Spleen (tissue), 11 donors: ENCODE data around the gene C2CD4B. TPM values are rescaled to one million over a fixed set of nuclear protein-coding genes. Genes with fewer than 3 reads are reported as not detected.

Experiments used
- DNase-seq: peaks from one replicate; pipeline ENCODE4 v3.0.0-alpha.2; 2020
- H3K27ac ChIP-seq, 8 donors: fragments of 200-600 bp; sonication (generic) in 7 of 8; 1 replicate in 4 of 8; 2 replicates in 4 of 8; pipeline versions ENCODE4 v1.5.0 to v1.8.0; 2016 to 2021; ENCODE audit warnings: inconsistent platforms in 4 of 8, mild to moderate bottlenecking in 4 of 8, moderate library complexity in 1 of 8
- H3K27me3 ChIP-seq, 7 donors: fragments of 200-600 bp; sonication (generic) in 6 of 7; replicated peaks in 1 of 7; 1 replicate in 4 of 7; 2 replicates in 3 of 7; pipeline versions ENCODE4 v1.5.0 to v1.8.0; 2016 to 2021; ENCODE audit warnings: inconsistent platforms in 3 of 7, mild to moderate bottlenecking in 1 of 7
- H3K36me3 ChIP-seq, 6 donors: fragments of 200-600 bp; sonication (generic) in 5 of 6; 1 replicate in 4 of 6; 2 replicates in 2 of 6; pipeline versions ENCODE4 v1.5.0 to v1.8.0; 2016 to 2021; ENCODE audit warnings: inconsistent platforms in 2 of 6
- H3K4me1 ChIP-seq, 6 donors: fragments of 200-600 bp; sonication (generic) in 5 of 6; 1 replicate in 3 of 6; 2 replicates in 3 of 6; pipeline versions ENCODE4 v1.5.0 to v1.8.0; 2016 to 2021; ENCODE audit warnings: inconsistent platforms in 3 of 6
- H3K4me3 ChIP-seq, 8 donors: fragments of 200-600 bp; sonication (generic) in 7 of 8; 1 replicate in 4 of 8; 2 replicates in 4 of 8; pipeline versions ENCODE4 v1.5.0 to v1.8.0; 2016 to 2021; ENCODE audit warnings: inconsistent platforms in 4 of 8, mild to moderate bottlenecking in 4 of 8, moderate library complexity in 2 of 8
- H3K9me3 ChIP-seq, 8 donors: fragments of 200-600 bp; sonication (generic) in 7 of 8; 1 replicate in 4 of 8; 2 replicates in 4 of 8; pipeline versions ENCODE4 v1.5.0 to v1.8.0; 2016 to 2021; ENCODE audit warnings: inconsistent platforms in 4 of 8
- POLR2A ChIP-seq, 3 donors: fragments of 450-650 bp; IDR thresholded peaks; one replicate each; pipeline ENCODE4 v1.5.1; 2017; ENCODE audit warnings: antibody characterized with exemption in 3 of 3, mild to moderate bottlenecking in 1 of 3
- POLR2AphosphoS5 ChIP-seq, 3 donors: sonication (generic); formaldehyde crosslinking; IDR thresholded peaks; one replicate each; pipeline ENCODE4 v1.5.1; 2017; ENCODE audit warnings: antibody characterized with exemption in 3 of 3
- WGBS, 5 donors: extraction: QIAGEN DNeasy Blood & Tissue Kit in 3 of 5; methylation state at CpG; one replicate each; pipeline versions ENCODE4 v1.1.5 to v1.1.7; 2013 to 2018; 5-methylcytosine and 5-hydroxymethylcytosine counted together
- intact Hi-C: fragments of 100-400 bp; cut with DNase I; formaldehyde crosslinking; loops from one replicate; pipeline ENCODE4 v1.15.0; 2023; ENCODE audit warnings: low total_unique reads
- polyA plus RNA-seq, 3 donors: library from polyadenylated mRNA; stranded (reverse); fragments of 200-250 nt; gene quantifications; one replicate each; pipeline ENCODE4 v1.2.1, GENCODE V29; 2013
- total RNA-seq, 7 donors: library from RNA; depleted of rRNA in 3 of 7; stranded (reverse); fragments of >200 nt in 3 of 7; fragmentation: NEBNext Ultra II Directional in 4 of 7; extraction: Animal tissue kit (Norgen Biotek cat#: 25700) in 4 of 7; gene quantifications; one replicate each; pipeline versions ENCODE4 v1.1.0 to v1.2.1, GENCODE V29; 2016 to 2021
- TF ChIP-seq, protein P1 (sequence below), 11 experiments: fragments of 200-600 bp in 7 of 11; fragments of 450-650 bp in 4 of 11; sonication (generic) in 4 of 11; IDR thresholded peaks in 8 of 11; conservative IDR thresholded peaks in 3 of 11; 1 replicate in 7 of 11; 2 replicates in 4 of 11; pipeline versions ENCODE4 v1.4.0 to v1.8.0; 2016 to 2021; ENCODE audit warnings: antibody characterized with exemption in 11 of 11, inconsistent platforms in 4 of 11, mild to moderate bottlenecking in 1 of 11
- donor health status: healthy with polysubstance abuse.
- donor health status: DM: no; HTN: no; CAD: no; lungs with moderate emphysema.
- donor health status: DM: no; HTN: no; CAD: no.
- donor health status: Bipolar disorder and iron deficiency.
- donor health status: healthy.
- donor health status: DM: no; HTN: no; CAD: no.
- donor health status: DM: yes; HTN: yes; CAD: no.

Gene C2CD4B
- total and polyA plus RNA-seq, 10 donors: 0.26 to 2.3 (median 0.77) TPM; not detected in 2

DNA sequence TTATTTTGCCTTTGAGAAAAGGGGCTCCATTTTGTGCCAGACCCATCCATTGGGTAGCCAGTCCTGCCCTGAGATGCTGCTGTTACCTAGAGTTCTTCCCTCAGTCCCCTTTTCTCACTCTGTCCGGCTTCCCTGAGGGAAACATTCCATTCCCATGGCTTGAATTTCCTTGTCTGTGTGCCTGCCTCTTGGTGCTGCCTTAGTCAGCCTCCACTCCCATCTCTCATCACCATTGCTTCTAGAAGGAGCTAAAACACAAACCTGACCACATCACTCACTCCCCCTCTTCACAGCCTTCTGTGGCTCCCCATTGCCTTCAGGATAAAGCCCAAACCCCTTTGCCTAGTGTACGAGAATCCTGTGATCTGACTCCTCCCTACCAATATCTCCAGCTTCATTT lies 25.2 kb upstream of the C2CD4B start:
- 63 to 78% (median 72%) methylated on average over 2 of the region's 2 CpGs for WGBS, 5 donors
- intact Hi-C loops: no loop called here
- Histone ChIP-seq H3K4me3 (no peak overlapping the region), H3K27me3 (peaks cover 0 to 27% (median 3%) of the 10 kb centered on the region in 7 donors), H3K4me1 (no peaks in the 10 kb centered on the region), H3K27ac (no peak overlapping the region), H3K9me3 (no peaks in the 10 kb centered on the region), H3K36me3 (no peaks in the 10 kb centered on the region)
- no peak for DNase-seq
- TF ChIP-seq POLR2AphosphoS5 (IDR thresholded peaks at IDR 0.05): no peak
- no peak for TF ChIP-seq POLR2A (IDR thresholded peaks at IDR 0.05)
- TF ChIP-seq, protein P1, sequence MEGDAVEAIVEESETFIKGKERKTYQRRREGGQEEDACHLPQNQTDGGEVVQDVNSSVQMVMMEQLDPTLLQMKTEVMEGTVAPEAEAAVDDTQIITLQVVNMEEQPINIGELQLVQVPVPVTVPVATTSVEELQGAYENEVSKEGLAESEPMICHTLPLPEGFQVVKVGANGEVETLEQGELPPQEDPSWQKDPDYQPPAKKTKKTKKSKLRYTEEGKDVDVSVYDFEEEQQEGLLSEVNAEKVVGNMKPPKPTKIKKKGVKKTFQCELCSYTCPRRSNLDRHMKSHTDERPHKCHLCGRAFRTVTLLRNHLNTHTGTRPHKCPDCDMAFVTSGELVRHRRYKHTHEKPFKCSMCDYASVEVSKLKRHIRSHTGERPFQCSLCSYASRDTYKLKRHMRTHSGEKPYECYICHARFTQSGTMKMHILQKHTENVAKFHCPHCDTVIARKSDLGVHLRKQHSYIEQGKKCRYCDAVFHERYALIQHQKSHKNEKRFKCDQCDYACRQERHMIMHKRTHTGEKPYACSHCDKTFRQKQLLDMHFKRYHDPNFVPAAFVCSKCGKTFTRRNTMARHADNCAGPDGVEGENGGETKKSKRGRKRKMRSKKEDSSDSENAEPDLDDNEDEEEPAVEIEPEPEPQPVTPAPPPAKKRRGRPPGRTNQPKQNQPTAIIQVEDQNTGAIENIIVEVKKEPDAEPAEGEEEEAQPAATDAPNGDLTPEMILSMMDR (IDR thresholded peaks at IDR 0.05 in 8 of 11, conservative IDR thresholded peaks at IDR 0.05 in 3 of 11): no peak

DNA sequence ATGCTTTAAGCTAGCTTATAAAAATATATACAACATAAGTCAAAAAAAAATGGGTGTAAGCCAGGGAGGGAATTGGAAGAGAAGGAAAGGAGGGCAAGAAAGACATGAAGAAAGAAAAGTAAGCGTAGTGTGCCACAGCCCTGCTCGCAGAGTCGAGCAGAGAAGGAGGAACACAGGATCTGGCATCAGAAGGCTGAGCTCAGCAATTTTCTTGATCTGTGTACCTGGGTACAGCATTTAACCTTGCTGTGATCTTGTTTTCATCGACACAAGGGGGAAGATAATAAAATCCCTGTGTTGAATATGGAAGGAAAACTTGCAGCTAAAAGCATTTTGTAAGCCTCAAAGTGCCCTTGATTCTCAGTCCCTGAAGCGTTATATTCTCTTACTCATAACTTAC lies 23.7 kb upstream of the C2CD4B start:
- intact Hi-C loops: loop anchor here (10.0 kb wide), 1 partner anchor 64 kb away; no protein-coding TSS in a partner anchor
- no peak for DNase-seq

DNA sequence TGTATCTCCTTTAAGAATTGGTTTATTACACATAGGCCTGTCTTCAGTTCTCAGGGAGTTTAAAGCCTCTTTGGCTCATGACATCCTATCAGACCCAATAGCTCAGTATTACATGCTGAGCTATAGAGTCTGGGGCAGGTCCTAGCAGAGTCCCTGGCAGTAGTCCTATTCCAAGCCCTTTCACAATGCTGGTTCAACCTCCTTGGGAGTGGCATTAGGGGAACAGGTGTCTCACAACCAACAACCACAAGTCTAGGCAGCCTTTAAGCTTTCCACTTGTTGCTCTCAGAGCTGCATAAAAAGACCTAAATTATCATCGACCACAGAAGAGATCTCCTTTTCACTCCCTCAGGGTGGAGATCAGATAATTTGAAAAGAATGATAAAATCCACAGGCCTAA lies 22.8 kb upstream of the C2CD4B start:
- TF ChIP-seq, protein P1 (IDR thresholded peaks at IDR 0.05 in 8 of 11, conservative IDR thresholded peaks at IDR 0.05 in 3 of 11): no peak
- TF ChIP-seq POLR2AphosphoS5 (IDR thresholded peaks at IDR 0.05): no peak
- no peak for TF ChIP-seq POLR2A (IDR thresholded peaks at IDR 0.05)

More for the DNA sequence above, 23.7 kb upstream of the C2CD4B start:
- WGBS, 5 donors: 85 to 95% (median 90%) methylated on average over 5 of the region's 5 CpGs
- Histone ChIP-seq H3K27me3 (peaks cover 0 to 22% (median 3%) of the 10 kb centered on the region in 7 donors), H3K4me1 (no peaks in the 10 kb centered on the region), H3K9me3 (no peaks in the 10 kb centered on the region), H3K27ac (no peak overlapping the region), H3K36me3 (no peaks in the 10 kb centered on the region), H3K4me3 (no peak overlapping the region)
- TF ChIP-seq POLR2AphosphoS5 (IDR thresholded peaks at IDR 0.05): no peak
- TF ChIP-seq POLR2A (IDR thresholded peaks at IDR 0.05): no peak
- TF ChIP-seq, protein P1 (IDR thresholded peaks at IDR 0.05 in 8 of 11, conservative IDR thresholded peaks at IDR 0.05 in 3 of 11): no peak

DNA sequence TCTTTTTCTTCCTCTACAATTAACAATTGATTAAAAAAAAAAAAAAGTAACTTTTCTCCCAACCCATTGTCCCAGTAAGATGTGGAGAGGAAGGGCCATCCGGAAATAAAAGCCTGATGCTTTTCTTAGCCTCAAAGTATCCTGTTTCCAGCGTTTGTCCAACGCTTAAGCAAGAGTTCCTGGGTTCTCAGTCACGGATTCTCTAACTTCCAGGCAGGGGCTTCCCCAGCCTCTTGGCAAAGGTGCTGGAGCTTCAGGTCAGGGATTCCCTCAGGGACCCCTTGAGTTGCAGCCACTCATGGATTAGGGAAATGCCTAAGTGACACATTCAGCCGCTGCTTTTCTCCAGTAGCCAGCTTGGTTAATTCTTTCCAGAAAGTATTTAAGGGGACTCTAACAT lies 22.3 kb upstream of the C2CD4B start:
- DNase-seq: no peak
- peaks cover 0 to 15% (median 3%) of the 10 kb centered on the region in 7 donors for H3K27me3 ChIP-seq
- WGBS, 5 donors: 61 to 78% (median 76%) methylated on average over 4 to 5 of the region's 5 CpGs
- H3K27ac ChIP-seq: no peak overlapping the region
- H3K9me3 ChIP-seq: no peaks in the 10 kb centered on the region
- intact Hi-C loops: loop anchor here (10.0 kb wide), 1 partner anchor 63 kb away; no protein-coding TSS in a partner anchor
- no peaks in the 10 kb centered on the region for H3K36me3 ChIP-seq
- H3K4me3 ChIP-seq: no peak overlapping the region
- TF ChIP-seq POLR2A (IDR thresholded peaks at IDR 0.05) (no peak), POLR2AphosphoS5 (IDR thresholded peaks at IDR 0.05) (no peak)
- TF ChIP-seq, protein P1 (IDR thresholded peaks at IDR 0.05 in 8 of 11, conservative IDR thresholded peaks at IDR 0.05 in 3 of 11): no peak
- no peaks in the 10 kb centered on the region for H3K4me1 ChIP-seq

More for the DNA sequence above, 22.8 kb upstream of the C2CD4B start:
- Histone ChIP-seq H3K4me1 (no peaks in the 10 kb centered on the region), H3K27me3 (peaks cover 0 to 15% (median 3%) of the 10 kb centered on the region in 7 donors), H3K9me3 (no peaks in the 10 kb centered on the region), H3K4me3 (no peak overlapping the region), H3K36me3 (no peaks in the 10 kb centered on the region), H3K27ac (no peak overlapping the region)
- no peak for DNase-seq
- 61 to 92% (median 78%) methylated on average over 1 of the region's 1 CpG for WGBS, 5 donors
- intact Hi-C loops: loop anchor here (10.0 kb wide), 1 partner anchor 63 kb away; no protein-coding TSS in a partner anchor
